Measurements from ENCODE around the gene PNLIPRP2.

PNLIPRP2 gene

DNA sequence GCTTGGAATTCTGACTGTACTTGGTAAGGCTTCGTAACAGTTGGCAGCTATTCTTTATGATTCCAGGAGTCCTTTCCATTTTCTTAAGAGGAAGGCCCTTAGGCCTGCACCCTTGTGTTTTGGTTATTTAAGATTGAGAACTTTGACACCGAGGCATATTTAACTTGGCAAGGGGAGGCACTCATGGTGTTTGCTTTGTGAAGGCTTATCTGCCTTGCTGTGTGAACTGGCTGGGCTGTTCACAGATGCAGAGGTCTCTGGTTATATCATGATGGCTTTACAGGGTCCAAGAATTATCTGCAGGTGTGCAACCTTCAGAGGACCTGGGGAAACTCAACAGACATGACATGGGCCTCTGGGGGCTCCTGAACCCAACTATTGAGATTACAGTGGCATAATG is 30.8 kb upstream of the PNLIPRP2 start:
- Histone ChIP-seq H3K36me3 (ENCODE audit: low read depth) (no peaks in the 10 kb centered on the region), H3K4me1 (ENCODE audit: insufficient read depth, poor library complexity, severe bottlenecking) (no peaks in the 10 kb centered on the region), H3K4me3 (ENCODE audit: severe bottlenecking) (no peak overlapping the region), H3K27ac (ENCODE audit: poor library complexity, severe bottlenecking) (no peak overlapping the region), H3K9me3 (ENCODE audit: severe bottlenecking) (no peaks in the 10 kb centered on the region), H3K27me3 (ENCODE audit: insufficient read depth, poor library complexity, severe bottlenecking) (no peaks in the 10 kb centered on the region)
- no peak for ATAC-seq (ENCODE audit: low read depth)
- TF ChIP-seq, protein P1, sequence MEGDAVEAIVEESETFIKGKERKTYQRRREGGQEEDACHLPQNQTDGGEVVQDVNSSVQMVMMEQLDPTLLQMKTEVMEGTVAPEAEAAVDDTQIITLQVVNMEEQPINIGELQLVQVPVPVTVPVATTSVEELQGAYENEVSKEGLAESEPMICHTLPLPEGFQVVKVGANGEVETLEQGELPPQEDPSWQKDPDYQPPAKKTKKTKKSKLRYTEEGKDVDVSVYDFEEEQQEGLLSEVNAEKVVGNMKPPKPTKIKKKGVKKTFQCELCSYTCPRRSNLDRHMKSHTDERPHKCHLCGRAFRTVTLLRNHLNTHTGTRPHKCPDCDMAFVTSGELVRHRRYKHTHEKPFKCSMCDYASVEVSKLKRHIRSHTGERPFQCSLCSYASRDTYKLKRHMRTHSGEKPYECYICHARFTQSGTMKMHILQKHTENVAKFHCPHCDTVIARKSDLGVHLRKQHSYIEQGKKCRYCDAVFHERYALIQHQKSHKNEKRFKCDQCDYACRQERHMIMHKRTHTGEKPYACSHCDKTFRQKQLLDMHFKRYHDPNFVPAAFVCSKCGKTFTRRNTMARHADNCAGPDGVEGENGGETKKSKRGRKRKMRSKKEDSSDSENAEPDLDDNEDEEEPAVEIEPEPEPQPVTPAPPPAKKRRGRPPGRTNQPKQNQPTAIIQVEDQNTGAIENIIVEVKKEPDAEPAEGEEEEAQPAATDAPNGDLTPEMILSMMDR (IDR thresholded peaks at IDR 0.05; ENCODE audit: poor library complexity, severe bottlenecking): no peak
- DNase-seq (ENCODE audit: low spot score): no peak

DNA sequence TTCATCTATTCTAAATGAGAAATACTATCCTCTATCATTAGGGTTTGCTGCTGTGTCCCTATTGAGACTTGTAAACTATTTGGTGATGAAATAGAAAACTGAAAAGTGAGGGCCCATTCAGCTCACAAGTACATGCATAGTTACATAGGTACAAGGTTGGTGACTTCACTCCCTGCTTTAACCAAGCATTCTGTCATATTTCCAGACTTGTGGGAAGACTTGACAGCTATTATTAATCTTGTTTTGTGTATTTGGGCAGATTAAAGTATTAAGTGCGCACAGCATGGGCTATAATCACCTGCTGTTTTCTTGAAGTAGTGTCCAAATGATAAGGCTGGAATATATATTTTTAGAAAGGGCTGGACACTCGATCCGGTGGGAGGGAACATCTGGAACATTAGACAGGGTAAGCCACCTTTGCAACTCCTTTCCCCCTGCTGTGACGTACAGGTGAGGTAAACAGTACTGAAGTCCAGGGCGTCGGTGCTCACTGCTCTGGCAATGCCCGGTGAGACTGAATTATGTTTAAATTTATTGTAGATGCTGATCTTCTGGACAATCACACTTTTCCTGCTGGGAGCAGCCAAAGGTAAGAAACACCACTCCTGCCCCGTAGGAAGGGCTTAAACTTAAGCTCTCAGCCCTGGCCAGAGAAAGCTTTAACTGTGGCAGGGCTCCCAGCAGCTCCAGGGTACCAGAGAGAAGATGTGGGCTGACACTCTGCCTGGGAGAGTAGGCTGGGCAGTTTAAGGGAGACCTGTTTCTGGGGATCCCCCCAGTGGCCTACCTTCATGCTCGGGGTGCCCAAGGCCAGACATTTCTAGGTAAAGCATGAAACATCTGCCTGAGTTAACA is 29.9 kb upstream of the PNLIPRP2 start, which contains the start of gene PNLIPRP1:
Gene PNLIPRP1 (plus strand): TSS at position 370 of the 855 bp plus-strand sequence. CDS start 171 bp downstream, at position 541.
- TF ChIP-seq, protein P1 (IDR thresholded peaks at IDR 0.05; ENCODE audit: poor library complexity, severe bottlenecking): no peak
- Histone ChIP-seq H3K36me3 (ENCODE audit: low read depth) (no peaks in the 10 kb centered on the region), H3K9me3 (ENCODE audit: severe bottlenecking) (no peaks in the 10 kb centered on the region), H3K27ac (ENCODE audit: poor library complexity, severe bottlenecking) (no peak within 1 kb of the TSS), H3K4me3 (ENCODE audit: severe bottlenecking) (no peak within 1 kb of the TSS), H3K4me1 (ENCODE audit: insufficient read depth, poor library complexity, severe bottlenecking) (no peaks in the 10 kb centered on the region), H3K27me3 (ENCODE audit: insufficient read depth, poor library complexity, severe bottlenecking) (no peaks in the 10 kb centered on the region)
- ATAC-seq (ENCODE audit: low read depth): no peak
- no peak for DNase-seq (ENCODE audit: low spot score)

DNA sequence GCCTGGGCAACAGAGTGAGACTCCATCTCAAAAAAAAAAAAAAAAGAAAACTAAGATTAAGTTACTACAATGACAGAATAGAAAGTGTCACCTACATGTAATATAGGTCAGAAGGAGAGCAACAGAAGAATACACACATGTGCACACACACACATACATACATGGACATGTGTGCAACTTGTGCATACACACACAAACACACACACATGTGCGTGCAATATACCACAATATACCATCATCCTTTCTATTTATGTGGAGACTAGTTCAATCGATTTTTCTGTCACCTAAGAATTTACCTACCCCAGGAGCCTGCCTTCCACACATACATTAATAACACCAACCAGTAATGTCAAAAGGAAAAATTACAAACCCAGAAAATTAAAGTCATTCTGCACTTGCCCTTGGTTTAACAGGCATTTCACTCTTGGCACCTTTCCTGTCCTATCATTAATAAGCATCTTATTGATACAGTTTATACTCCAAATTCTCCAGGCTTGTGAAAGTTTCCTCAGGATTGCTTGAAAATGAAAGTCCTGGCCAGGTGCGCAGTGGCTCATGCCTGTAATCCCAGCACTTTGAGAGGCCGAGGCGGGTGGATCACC is 27.5 kb upstream of the PNLIPRP2 start:
- no peaks in the 10 kb centered on the region for H3K36me3 ChIP-seq (ENCODE audit: low read depth)
- H3K27ac ChIP-seq (ENCODE audit: poor library complexity, severe bottlenecking): no peak overlapping the region
- H3K4me3 ChIP-seq (ENCODE audit: severe bottlenecking): no peak overlapping the region
- TF ChIP-seq, protein P1 (IDR thresholded peaks at IDR 0.05; ENCODE audit: poor library complexity, severe bottlenecking): no peak
- H3K27me3 ChIP-seq (ENCODE audit: insufficient read depth, poor library complexity, severe bottlenecking): peaks cover 2% of the 10 kb centered on the region
- H3K9me3 ChIP-seq (ENCODE audit: severe bottlenecking): no peaks in the 10 kb centered on the region
- ATAC-seq (ENCODE audit: low read depth): no peak
- no peak for DNase-seq (ENCODE audit: low spot score)
- H3K4me1 ChIP-seq (ENCODE audit: insufficient read depth, poor library complexity, severe bottlenecking): no peaks in the 10 kb centered on the region

DNA sequence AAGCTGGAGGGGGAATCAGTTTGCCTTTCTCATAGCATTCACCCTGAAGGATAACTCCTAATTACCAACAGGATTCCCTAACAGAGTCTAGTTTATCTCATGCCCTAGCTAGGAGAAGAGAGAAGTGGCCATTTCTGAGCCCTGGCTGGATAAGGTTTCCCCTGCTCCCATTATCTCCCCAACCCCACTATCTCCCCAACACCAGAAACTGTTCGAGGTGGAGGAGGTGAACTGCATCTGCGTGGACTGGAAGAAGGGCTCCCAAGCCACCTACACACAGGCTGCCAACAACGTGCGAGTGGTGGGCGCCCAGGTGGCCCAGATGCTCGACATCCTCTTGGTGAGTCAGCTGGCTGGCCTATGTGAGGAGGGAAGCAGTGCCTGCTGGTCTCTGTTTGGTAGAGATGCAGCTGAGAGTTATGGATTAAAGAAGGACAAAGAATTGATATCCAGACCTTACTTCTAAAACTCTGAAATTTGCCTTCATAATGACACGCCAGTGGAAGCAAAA is 26.2 kb upstream of the PNLIPRP2 start:
- peaks cover 3% of the 10 kb centered on the region for H3K27me3 ChIP-seq (ENCODE audit: insufficient read depth, poor library complexity, severe bottlenecking)
- H3K27ac ChIP-seq (ENCODE audit: poor library complexity, severe bottlenecking): no peak overlapping the region
- H3K9me3 ChIP-seq (ENCODE audit: severe bottlenecking): no peaks in the 10 kb centered on the region
- ATAC-seq (ENCODE audit: low read depth) (no peak), DNase-seq (ENCODE audit: low spot score) (no peak)
- no peaks in the 10 kb centered on the region for H3K4me1 ChIP-seq (ENCODE audit: insufficient read depth, poor library complexity, severe bottlenecking)
- TF ChIP-seq, protein P1 (IDR thresholded peaks at IDR 0.05; ENCODE audit: poor library complexity, severe bottlenecking): no peak
- H3K4me3 ChIP-seq (ENCODE audit: severe bottlenecking): no peak overlapping the region
- H3K36me3 ChIP-seq (ENCODE audit: low read depth): no peaks in the 10 kb centered on the region
